Right hindlimb (tissue), 1 donor: ENCODE data around the gene OPHN1.
"Not testable (repeated sequence)": the region's sequence is repeated elsewhere in the genome, so short reads cannot be mapped to it uniquely, and the experiment has no call there.

ENCODE experiments used
- DNase-seq: peaks from one replicate; pipeline ENCODE4 v3.0.0-alpha.2; 2018

Gene OPHN1

GRCh38 chrX:68139791-68140190, 293.5 kb downstream of the OPHN1 start:
- DNase-seq: no peak

DNA sequence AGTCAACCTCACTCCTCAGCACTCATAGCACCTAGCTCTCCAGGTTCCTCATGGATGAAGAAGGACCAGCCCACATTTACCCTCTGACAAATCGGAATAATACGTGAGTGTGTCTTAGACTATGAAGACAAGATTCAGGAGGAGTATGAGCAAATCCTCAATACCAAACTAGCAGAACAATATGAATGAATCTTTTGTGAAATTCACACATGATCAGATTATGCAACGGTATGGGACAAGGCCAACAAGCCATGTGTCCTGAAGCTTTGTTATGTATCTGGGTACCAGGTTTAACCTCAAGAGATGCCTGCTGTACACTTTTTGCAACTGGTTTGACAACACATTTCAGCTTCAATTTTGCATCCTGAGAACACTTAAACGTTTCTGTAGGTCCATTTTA, 300.1 kb downstream of the OPHN1 start:
- DNase-seq: no peak

GRCh38 chrX:68132749-68133148, 300.5 kb downstream of the OPHN1 start:
- DNase-seq: no peak

- no peak for DNase-seq
Observed at GRCh38 chrX:68121835-68122234, 311.5 kb downstream of the OPHN1 start.

DNA sequence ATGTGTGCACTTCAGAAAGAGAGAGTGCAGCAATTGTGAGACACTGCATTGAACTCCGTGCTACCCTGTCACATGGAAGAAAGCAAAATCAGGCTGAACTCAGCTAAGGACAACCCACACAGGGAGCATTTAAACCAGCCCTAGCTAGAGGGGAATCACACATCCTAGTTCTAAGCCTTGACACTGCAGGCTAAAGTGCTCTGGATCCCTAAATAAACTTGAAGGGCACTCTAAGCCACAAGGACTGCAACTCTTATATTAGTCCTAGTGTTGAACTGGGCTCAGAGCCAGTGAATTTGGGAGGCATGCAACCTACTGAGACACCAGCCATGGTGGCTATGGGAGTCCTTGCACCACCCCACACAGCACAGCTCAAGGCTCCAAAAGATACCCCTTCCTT, 311.9 kb downstream of the OPHN1 start:
- no peak for DNase-seq

DNA sequence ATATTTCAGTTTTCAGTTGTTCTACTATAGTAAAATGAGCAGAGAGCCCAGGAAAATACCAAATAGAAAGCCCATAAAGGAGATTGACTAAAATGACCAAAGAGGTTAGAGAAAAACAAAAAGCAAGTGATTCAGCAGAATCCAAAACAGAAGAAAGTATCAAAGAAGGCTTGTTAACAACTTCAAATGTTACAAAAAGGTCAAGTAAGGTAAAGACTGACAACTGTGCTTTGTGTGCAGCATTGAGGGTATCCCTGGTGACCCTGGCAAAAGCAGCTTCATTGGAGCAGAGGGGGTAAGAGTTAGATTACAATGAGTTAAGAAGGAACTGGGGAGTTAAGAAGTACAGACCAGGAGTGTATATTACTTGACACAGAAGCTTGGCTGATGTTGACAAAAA, 317.9 kb downstream of the OPHN1 start:
- no peak for DNase-seq

- DNase-seq: no peak
Observed at GRCh38 chrX:68114573-68115129, 318.6 kb downstream of the OPHN1 start.

- DNase-seq: no peak
Observed at GRCh38 chrX:68113837-68114572, 319.3 kb downstream of the OPHN1 start.

GRCh38 chrX:68112321-68112720, 321.0 kb downstream of the OPHN1 start:
- DNase-seq: no peak

- no peak for DNase-seq
Observed at GRCh38 chrX:68109162-68109561, 324.1 kb downstream of the OPHN1 start.

DNA sequence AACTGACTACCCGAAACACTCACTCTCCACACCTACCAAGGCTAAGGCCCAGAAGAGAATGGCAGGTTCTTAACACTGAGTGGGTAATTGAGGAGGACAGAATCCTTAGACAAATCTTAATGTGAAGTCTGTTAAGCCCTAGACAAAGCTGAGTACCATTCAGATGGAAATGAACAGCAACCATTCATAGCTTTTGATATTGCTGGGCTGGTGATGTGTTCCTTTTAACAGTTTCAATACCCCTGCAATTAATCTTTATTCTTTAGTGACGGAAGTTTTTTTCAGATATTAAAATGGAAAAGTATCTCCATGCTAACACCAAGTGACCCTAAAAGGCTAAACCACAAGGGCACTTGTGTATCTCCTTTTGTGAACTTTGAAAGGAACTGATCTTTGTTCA, 334.9 kb downstream of the OPHN1 start:
- no peak for DNase-seq

DNA sequence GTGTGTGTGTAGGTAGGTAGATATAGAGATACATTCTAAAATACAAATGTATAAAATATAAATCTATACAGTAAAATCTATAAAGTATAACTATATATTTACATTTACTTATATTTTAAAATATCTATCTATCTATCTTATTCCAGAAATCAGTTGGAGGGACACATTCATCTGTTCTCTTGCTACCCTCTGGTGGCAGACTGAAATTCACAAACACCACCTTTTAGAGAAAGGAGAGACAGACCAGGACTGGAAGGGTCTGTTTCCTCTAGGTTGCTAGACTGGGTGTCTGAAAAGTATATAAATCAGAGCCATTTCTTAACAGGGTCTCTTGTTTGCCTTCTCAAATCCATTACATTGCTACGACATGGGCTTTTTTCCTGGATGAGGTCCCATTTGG, 343.0 kb downstream of the OPHN1 start:
- no peak for DNase-seq

GRCh38 chrX:68087526-68087925, 345.8 kb downstream of the OPHN1 start:
- peak; percentile 33 for DNase-seq

DNA sequence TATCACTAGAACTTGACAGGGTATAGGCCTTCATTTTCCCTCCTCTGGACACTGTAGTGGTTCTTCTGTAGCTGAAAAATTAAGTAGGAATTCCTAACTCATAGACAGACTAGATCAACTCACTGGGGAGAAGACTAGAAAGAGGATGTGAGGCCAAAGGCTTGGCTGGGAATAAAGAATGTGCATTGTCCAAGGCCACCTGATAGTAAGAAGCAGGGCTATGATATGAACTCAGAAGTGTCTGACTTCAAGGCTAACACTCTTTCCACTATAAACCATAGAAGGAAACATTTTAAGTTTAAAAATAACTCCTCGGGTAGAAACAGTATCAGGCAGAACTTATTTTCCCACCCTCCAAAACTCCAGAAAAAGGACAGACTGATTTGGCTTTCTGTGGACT, 346.6 kb downstream of the OPHN1 start:
- DNase-seq: no peak

DNA sequence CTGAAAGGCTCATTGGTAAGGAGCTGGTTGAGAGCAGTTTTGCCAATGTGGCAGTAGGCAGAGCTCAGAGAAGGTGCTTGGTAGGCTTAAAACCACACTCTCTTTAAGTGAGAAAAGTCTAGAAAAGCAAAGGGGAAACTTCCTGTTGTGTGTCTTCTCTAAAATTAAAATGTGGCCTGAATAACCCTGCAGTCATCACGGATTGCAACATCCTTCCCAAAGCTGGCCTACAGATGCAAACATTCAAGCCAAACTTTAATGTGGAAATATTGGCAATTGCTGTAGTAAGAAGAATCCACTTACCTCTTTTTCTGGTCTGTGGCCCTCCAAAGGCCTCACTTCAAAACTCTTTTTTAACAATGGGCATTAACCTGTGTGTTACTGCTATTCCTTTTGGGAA, 348.5 kb downstream of the OPHN1 start:
- DNase-seq: peak; percentile 40

- no peak for DNase-seq
Observed at GRCh38 chrX:68083510-68083909, 349.8 kb downstream of the OPHN1 start.

DNA sequence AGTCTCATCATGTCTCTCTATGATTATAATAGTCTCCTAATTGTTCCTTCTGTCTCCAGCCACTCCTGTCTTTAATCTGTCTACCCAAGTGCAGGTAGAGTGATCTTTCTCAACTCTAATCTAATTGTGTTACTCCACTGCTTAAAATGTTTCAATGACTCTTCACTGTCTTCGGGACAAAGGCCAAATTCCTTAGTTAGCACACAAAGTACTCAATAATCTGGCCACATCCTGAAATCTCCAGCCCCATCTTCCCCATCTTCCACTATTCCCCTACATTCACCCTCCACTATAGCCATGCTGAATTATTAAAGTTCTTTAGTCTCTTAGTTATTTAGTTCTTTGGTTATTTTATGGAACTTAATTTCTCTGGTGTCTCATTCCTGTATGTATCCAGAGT, 353.3 kb downstream of the OPHN1 start:
- DNase-seq: no peak

- DNase-seq: not testable (repeated sequence)
Observed at GRCh38 chrX:68078801-68079200, 354.5 kb downstream of the OPHN1 start.

DNA sequence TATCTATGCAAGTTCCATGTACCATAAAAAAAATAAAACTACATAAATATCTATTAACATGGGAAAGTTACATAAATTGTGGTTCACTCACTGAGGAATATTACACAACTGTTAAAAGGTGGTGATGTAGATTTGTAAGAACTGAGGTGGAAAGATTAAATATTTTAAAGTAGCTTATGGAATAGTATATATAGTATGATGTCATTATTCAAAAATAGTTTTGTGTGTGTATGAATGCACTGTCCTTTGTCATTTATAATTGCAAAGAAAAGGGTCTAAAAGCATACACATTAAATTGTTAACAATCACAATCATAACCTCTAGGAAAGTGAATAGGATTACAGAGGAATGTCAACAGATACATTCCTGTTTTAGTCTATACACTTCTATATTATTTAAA, 355.9 kb downstream of the OPHN1 start:
- no peak for DNase-seq

- no peak for DNase-seq
Observed at GRCh38 chrX:68072041-68072440, 361.3 kb downstream of the OPHN1 start.

DNA sequence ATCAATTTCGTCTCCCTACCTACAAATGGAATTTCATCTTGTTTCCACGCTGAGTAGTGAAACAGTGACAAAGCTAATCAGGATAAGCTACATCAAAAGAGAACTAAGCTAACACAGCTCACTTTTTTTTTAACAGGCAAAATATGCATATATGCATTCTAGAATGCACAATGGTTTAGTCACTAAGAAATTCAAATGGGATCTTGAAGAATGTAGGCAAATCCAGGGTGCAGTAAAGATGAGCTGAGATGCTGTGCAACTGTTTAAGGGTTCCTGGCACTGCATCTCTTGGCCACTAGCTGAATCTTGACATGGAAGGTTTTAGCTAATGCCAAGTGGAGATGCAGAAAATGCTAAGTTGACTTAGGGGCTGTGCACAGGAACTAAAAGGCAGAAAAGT, 363.2 kb downstream of the OPHN1 start:
- DNase-seq: not testable (repeated sequence)

DNA sequence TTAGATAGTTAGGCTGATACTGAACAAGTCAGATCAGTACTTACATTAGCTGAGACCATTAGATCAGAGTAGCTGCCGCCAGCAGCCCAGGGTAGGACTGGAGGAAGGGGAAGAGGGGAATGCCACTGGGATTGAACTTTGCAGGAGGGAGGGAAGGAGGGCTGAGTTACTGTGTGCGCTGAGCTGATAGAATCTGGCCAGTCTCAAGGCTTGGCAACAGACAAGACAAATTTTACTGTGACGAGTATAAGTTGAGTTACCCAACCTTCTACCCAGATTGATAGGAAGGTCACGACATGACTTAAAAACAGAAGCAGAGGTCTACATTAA, 372.1 kb downstream of the OPHN1 start:
- DNase-seq: no peak

- DNase-seq: no peak
Observed at GRCh38 chrX:68060506-68061205, 372.6 kb downstream of the OPHN1 start.

DNA sequence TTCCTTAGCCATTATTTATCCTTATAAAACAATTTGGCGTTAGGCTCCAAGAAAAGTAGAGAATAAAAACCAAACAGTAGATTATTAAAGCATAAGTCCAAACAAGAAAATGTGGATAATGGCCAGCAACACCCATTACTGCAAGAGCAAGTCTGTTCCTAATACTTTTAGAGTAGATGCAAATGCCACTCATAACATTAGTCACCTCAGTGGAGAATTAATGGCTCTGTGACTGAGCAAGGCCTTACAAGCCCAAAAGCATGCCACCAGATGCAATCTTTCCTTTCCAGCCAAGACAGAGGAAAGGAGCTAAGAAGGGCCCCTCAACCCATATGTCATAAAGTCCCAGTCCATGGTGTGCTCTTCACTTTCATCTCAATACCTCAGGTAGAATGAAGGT, 373.8 kb downstream of the OPHN1 start:
- no peak for DNase-seq

- no peak for DNase-seq
Observed at GRCh38 chrX:68049466-68049865, 383.8 kb downstream of the OPHN1 start.
